GM11168 (cell line): Measurements from ENCODE around the gene NATD1.
"Not testable (repeated sequence)": the region's sequence is repeated elsewhere in the genome, so short reads cannot be mapped to it uniquely, and the experiment has no call there.

ENCODE experiments used
- in situ Hi-C: fragments of 300-500 bp; cut with MboI; formaldehyde crosslinking; loops from one replicate; pipeline ENCODE4 v1.12.0; 2022; ENCODE audit warnings: low sequenced_read_pairs; ENCODE audit not compliant: unreplicated experiment

Gene NATD1

DNA sequence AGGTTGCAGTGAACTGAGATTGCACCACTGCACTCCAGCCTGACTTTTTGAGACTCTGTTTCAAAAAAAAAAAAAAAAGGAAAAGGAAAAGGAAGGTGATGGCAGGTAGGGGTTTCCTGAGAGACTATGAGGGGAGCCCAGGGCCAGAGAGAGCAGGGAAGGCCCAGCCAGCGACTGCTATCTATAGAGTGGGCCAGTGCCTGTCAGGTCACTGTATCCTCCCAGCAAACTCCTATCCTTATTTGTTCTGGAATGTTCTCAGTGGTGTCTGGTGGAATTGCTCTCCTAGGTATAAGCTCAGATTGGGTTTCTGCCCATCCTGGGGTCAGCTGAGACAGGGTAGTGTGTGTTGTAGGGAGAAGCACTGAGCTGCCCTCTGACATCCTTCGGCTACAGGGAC, 24.4 kb downstream of the NATD1 start:
- in situ Hi-C loops = no loop called here

DNA sequence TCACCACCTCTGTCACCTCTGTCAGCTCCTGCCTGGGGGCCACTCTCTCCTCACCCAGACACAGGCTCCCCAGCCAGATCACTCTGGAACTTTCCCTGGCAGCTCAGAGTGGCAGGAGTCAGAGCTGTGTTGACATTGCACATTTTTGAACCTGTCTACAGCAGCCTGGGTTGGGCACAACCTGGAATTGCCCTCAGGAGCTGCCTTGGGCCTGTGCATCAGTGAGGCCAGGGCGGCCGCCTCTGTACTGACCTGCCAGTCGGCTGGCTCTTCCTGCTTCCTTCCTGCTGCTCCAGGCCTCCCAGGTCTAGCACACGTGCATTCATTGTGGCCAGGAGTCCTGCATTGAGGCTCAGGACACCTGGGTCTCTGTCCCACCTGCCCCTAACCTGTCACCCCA, 25.1 kb downstream of the NATD1 start:
- in situ Hi-C loops = no loop called here

- in situ Hi-C loops = not testable (repeated sequence)
Observed at GRCh38 chr17:21227277-21227676, 25.9 kb downstream of the NATD1 start.

GRCh38 chr17:21223086-21223485, 30.1 kb downstream of the NATD1 start:
- in situ Hi-C loops = no loop called here

DNA sequence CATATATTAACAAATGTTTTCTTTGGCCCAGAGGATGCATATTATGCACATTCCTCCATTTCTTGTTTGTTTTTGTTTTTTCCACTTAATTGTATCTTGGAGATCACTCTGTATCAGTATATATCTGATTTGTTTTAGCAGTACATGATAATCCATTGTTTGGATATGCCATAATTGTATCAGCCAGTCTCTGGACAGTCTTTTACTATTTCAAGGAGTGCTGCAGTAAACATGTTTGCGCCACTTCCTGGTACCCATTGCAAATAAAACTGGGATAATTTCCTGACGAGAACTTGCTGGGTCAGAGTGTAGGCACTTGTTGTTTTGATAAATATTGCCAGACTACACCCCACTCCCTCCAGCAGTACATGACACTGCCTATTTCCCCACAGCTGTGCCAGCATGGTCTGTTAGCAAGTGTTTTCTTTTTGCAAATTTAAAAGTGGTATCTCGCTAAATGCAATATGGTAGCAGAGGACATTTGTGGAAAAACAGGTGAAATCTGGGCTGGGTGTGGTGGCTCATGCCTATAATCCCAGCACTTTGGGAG, 34.3 kb downstream of the NATD1 start:
- in situ Hi-C loops = no loop called here

DNA sequence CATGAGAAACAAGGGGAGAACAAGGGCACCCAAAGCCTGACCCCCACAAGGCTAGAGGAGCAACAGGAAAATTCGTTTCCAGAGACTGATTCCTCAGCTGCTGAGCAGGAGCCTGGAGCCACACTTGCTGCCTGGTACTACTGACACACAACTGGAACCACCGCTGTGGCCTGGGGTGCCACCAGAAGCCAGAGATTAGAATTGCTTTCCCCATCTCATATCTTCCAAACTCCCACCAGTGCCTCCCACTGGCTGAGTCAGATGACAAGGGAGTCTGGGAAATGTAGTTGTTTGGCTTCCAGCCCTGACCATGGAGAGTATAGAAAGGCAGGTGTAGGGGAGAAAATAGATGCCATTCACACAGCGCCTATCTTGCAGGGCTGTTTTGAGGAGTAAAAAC, 35.1 kb downstream of the NATD1 start:
- in situ Hi-C loops = no loop called here

- in situ Hi-C loops = no loop called here
Observed at GRCh38 chr17:21217346-21217745, 35.9 kb downstream of the NATD1 start.

GRCh38 chr17:21215935-21216334, 37.3 kb downstream of the NATD1 start:
- in situ Hi-C loops = no loop called here

GRCh38 chr17:21214777-21215541, 38.3 kb downstream of the NATD1 start:
- in situ Hi-C loops = no loop called here

GRCh38 chr17:21214015-21214776, 39.0 kb downstream of the NATD1 start, which contains the start of gene TMEM11:
Gene TMEM11, minus strand, starts transcription at chr17:21214161. Its CDS starts 9 bp downstream, at chr17:21214152.
- in situ Hi-C loops = no loop called here

DNA sequence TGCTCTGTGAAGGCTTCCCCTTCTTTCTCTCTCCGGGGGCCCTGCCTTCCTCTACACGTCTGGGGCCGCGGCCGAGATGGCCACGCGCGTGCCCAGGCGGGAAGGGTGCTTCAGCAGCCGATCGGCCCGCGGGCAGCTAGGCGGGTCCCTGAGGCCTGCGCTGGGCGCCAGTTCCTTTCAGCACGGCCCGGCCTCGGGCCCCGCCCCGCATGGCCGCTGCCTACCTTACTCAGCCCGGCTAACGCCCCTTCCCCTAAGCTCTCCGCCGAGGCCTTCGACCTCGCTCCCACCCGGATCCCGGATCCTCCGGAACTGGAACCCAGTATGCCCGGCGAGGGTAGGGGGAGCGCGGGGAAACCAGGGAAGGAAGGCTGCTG, 39.6 kb downstream of the NATD1 start:
- in situ Hi-C loops = no loop called here

GRCh38 chr17:21212826-21213637, 40.2 kb downstream of the NATD1 start:
- in situ Hi-C loops = no loop called here

DNA sequence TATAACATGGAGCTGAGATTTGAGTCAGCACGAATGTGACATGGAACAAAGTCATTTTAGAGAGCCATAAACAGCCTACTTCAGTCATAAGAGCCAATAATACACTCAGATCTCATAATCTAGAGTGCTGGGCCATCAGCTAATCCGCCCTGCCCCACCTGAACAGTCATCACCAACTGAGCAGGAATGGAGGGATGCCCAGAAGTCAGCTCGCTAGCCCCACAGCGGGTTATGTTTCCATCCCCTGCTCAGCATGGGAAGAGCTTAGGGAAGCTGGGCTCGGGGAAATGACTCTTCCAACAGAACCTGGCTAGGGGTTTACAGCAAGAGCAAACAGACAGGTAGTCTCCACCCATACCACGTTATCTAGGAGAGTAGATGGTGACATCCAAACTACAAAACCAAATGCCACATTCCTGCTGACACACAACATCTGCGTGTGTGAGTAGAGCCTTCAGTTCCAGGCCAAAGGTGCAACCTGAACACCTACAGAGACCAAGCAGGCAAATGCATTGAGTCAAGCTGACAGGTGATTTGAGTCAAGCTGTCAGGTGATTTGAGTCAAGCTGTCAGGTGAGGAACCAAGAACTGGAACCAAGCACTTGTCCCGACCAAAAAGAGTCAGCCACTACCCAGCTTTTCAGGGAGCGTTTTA, 41.3 kb downstream of the NATD1 start:
- in situ Hi-C loops = no loop called here

GRCh38 chr17:21210411-21211076, 42.7 kb downstream of the NATD1 start:
- in situ Hi-C loops = no loop called here

DNA sequence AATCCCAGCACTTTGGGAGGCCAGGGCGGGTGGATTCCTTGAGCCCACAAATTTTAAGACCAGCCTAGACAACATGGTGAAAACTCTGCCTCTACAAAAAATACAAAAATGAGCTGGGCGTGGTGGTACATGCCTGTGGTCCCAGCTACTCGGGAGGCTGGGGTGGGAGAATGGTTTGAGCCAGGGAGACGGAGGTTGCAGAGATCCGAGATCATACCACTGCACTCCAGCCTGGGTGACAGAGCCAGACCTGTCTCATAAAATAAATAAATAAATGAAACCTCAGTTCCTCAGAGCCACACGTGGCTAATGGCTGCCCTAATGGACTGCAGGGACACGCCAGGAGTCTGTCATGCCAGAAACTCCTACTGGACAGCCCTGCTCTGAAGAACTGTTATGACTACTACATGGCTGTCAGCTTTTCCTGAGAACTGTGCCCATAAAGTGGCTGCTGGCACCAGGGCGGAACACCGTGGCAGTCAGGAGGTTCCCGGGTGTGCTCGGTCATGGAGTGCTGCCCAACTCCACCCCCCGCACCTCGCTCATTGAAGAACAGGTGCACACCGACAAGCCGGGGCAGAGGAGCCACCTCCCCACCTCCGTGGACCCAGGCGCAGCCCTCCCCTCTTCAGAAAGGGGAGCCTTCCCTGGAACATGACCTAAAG, 43.6 kb downstream of the NATD1 start:
- in situ Hi-C loops = no loop called here

DNA sequence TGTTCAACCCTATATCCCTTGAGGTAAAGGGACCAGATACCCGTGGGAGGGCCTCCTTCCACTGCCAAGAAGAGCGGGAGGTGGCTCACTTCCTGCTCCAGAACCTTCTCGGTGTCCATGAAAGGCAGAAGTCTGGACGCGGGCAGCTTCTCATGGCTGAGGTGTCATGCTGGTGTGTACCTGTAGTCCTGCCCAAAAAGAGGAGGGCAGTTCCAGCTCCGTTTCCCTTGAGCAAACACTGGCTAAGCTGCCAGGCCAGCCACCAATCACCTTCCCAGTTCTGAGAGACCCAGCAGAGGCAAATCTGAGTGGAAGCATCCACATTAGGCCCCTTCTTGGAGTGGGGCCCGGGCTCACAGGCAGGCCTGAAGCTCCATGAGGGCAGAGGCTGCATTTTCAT, 44.9 kb downstream of the NATD1 start:
- in situ Hi-C loops = no loop called here

DNA sequence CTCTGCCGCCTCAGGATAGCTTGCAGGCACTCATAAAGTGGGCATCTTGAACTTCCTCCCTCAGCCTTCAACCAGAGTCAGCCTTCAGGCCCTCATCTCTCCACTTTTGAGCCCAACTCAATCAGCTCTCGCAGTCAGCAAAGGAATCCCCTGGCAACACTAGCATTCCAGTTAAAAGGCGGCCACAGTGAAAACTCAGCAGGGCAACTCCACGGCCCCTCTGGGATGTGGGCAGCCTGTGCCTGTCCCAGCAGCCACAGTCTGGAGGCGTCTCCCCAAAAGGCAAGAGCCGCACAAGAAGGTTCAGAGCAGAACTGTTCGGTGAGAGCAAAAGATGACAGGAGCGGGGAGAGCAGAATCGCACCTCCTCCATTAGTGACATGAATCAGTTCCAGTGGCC, 48.3 kb downstream of the NATD1 start:
- in situ Hi-C loops = no loop called here

DNA sequence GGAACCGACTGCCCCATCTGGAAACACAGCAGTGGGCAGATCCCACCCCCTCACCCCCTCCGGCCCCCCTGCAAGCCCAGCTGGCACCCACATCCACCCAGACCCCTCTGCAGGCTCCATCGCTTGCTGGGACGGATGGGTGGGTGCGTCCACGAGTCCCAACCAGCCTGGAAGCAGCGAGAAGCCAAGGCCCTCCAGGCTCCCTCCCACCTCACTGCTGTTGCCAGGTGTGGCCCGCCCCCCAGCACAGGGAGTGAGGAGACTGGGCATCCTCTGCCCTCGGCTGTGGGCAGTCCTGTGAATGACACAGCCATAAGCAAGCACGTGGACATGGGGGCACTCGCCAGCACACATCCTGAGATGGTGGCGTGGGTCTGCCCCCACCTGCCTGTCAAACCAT, 50.7 kb downstream of the NATD1 start:
- in situ Hi-C loops = no loop called here

- in situ Hi-C loops = no loop called here
Observed at GRCh38 chr17:21201874-21202273, 51.3 kb downstream of the NATD1 start.
